Right lobe of liver (tissue), 6 donors: Measurements from ENCODE around the gene KRT36. TPM values are rescaled to one million over a fixed set of nuclear protein-coding genes. Genes with fewer than 3 reads are reported as not detected.

Experiments used
- ATAC-seq, 4 donors: fragments of 200-7000 bp; cut with Tn5 transposase; one replicate each; pipeline ENCODE4 v1.9.1; 2020; ENCODE audit warnings: mild to moderate bottlenecking in 4 of 4, moderate library complexity in 4 of 4
- DNase-seq, 3 donors: peaks; one replicate each; pipeline ENCODE4 v3.0.0-alpha.2; 2020
- H3K27ac ChIP-seq, 3 donors: fragments of 200-600 bp; one replicate each; pipeline ENCODE4 v1.8.0; 2022
- H3K27me3 ChIP-seq, 2 donors: fragments of 200-600 bp; one replicate each; pipeline ENCODE4 v1.8.0; 2022
- H3K36me3 ChIP-seq, 4 donors: fragments of 200-600 bp; sonication (generic) in 1 of 4; one replicate each; pipeline versions ENCODE4 v1.5.1 to v1.8.0; 2017 to 2022; ENCODE audit warnings: control low read depth in 1 of 4
- H3K4me1 ChIP-seq, 4 donors: fragments of 200-600 bp; sonication (generic) in 1 of 4; one replicate each; pipeline versions ENCODE4 v1.5.1 to v1.8.0; 2017 to 2022; ENCODE audit warnings: control low read depth in 1 of 4
- H3K4me3 ChIP-seq, 3 donors: fragments of 200-600 bp; one replicate each; pipeline ENCODE4 v1.8.0; 2022
- H3K9me3 ChIP-seq, 4 donors: fragments of 200-600 bp; sonication (generic) in 1 of 4; one replicate each; pipeline versions ENCODE4 v1.5.1 to v1.8.0; 2017 to 2022; ENCODE audit warnings: control low read depth in 1 of 4
- CTCF ChIP-seq, 4 donors: fragments of 200-600 bp in 3 of 4; fragments of 450-650 bp in 1 of 4; IDR thresholded peaks; one replicate each; pipeline versions ENCODE4 v1.5.1 to v1.8.0; 2016 to 2022; ENCODE audit warnings: antibody characterized with exemption in 4 of 4, mild to moderate bottlenecking in 2 of 4
- POLR2A ChIP-seq: fragments of 450-650 bp; IDR thresholded peaks from one replicate; pipeline ENCODE4 v1.6.1; 2017; ENCODE audit warnings: antibody characterized with exemption, mild to moderate bottlenecking
- WGBS: methylation state at CpG from one replicate; pipeline ENCODE4 v1.1.6; 2018; ENCODE audit warnings: low coverage, low lambda C conversion rate; ENCODE audit not compliant: insufficient coverage; ENCODE audit errors: missing lambda C conversion rate; 5-methylcytosine and 5-hydroxymethylcytosine counted together
- intact Hi-C, 2 donors: fragments of 100-400 bp; cut with DNase I; formaldehyde crosslinking; loops; one replicate each; pipeline versions ENCODE4 v1.11.2 to v1.14.1; 2022
- long read RNA-seq: library from polyadenylated mRNA; unstranded; transcript quantifications from one replicate; pipeline ENCODE4 v2.0.0, GENCODE V29; 2019
- total RNA-seq, 6 experiments: library from RNA; depleted of rRNA in 2 of 6; stranded (reverse); fragments of >200 nt in 2 of 6; fragmentation: NEBNext Ultra II Directional in 3 of 6; extraction: Animal tissue kit (Norgen Biotek cat#: 25700) in 3 of 6; gene quantifications; one replicate each; pipeline versions ENCODE4 v1.1.0 to v1.2.4, GENCODE V29; 2016 to 2023
- donor health status: DM: no; HTN: yes; CAD: no.
- donor health status: DM: no; HTN: no; CAD: no.
- donor health status: DM: no; HTN: no; CAD: no.
- donor health status: DM: no; HTN: yes; CAD: no.
- donor health status: DM: no; HTN: yes; CAD: no.

Gene KRT36
- not detected for total RNA-seq
- long read RNA-seq, result 0 reads

- no peak for ATAC-seq
Measured at GRCh38 chr17:41489531-41489930, at the start of gene KRT36. Gene KRT36 (minus strand): TSS chr17:41489910. CDS start chr17:41489864, 46 bp downstream.

GRCh38 chr17:41539071-41539492 lies 49.4 kb upstream of the KRT36 start:
- Histone ChIP-seq H3K27ac (no peak overlapping the region), H3K9me3 (no peaks in the 10 kb centered on the region), H3K4me1 (no peaks in the 10 kb centered on the region), H3K27me3 (no peaks in the 10 kb centered on the region), H3K36me3 (no peaks in the 10 kb centered on the region), H3K4me3 (no peak overlapping the region)
- intact Hi-C loops, result no loop called here
- ATAC-seq (no peak), DNase-seq (no peak)
- TF ChIP-seq POLR2A, result no peak
- no peak for TF ChIP-seq CTCF (IDR thresholded peaks at IDR 0.05)
- 80% methylated on average over 1 of the region's 5 CpGs for WGBS

More at GRCh38 chr17:41489531-41489930, at the start of gene KRT36:
- no peaks in the 10 kb centered on the region for H3K27me3 ChIP-seq
- no peak within 1 kb of the TSS for H3K27ac ChIP-seq
- no peak within 1 kb of the TSS for H3K4me3 ChIP-seq
- TF ChIP-seq CTCF (IDR thresholded peaks at IDR 0.05), result no peak
- no peak for TF ChIP-seq POLR2A
- no peaks in the 10 kb centered on the region for H3K36me3 ChIP-seq
- DNase-seq, result no peak
- H3K9me3 ChIP-seq, result no peaks in the 10 kb centered on the region
- no CpG with 5 or more reads among the region's 12 CpGs for WGBS
- intact Hi-C loops, result no loop called here
- H3K4me1 ChIP-seq, result no peaks in the 10 kb centered on the region

- ATAC-seq (no peak), DNase-seq (no peak)
- no peak overlapping the region for H3K4me3 ChIP-seq
- no peak overlapping the region for H3K27ac ChIP-seq
- intact Hi-C loops, result no loop called here
- H3K27me3 ChIP-seq, result no peaks in the 10 kb centered on the region
- no peaks in the 10 kb centered on the region for H3K9me3 ChIP-seq
- H3K36me3 ChIP-seq, result no peaks in the 10 kb centered on the region
- no peaks in the 10 kb centered on the region for H3K4me1 ChIP-seq
- TF ChIP-seq POLR2A (no peak), CTCF (IDR thresholded peaks at IDR 0.05) (no peak)
- 63% methylated on average over 3 of the region's 5 CpGs for WGBS
Measured at GRCh38 chr17:41538565-41538991, 48.9 kb upstream of the KRT36 start.

GRCh38 chr17:41537990-41538389 lies 48.3 kb upstream of the KRT36 start:
- no peaks in the 10 kb centered on the region for H3K9me3 ChIP-seq
- no CpG with 5 or more reads among the region's 9 CpGs for WGBS
- H3K27me3 ChIP-seq, result no peaks in the 10 kb centered on the region
- no peaks in the 10 kb centered on the region for H3K36me3 ChIP-seq
- intact Hi-C loops, result no loop called here
- H3K4me3 ChIP-seq, result no peak overlapping the region
- no peak overlapping the region for H3K27ac ChIP-seq
- H3K4me1 ChIP-seq, result no peaks in the 10 kb centered on the region
- ATAC-seq, result no peak
- DNase-seq, result no peak
- TF ChIP-seq POLR2A, result no peak
- no peak for TF ChIP-seq CTCF (IDR thresholded peaks at IDR 0.05)

GRCh38 chr17:41537614-41537954 lies 47.9 kb upstream of the KRT36 start:
- H3K9me3 ChIP-seq, result no peaks in the 10 kb centered on the region
- H3K36me3 ChIP-seq, result no peaks in the 10 kb centered on the region
- H3K4me3 ChIP-seq, result no peak overlapping the region
- ATAC-seq, result no peak
- TF ChIP-seq CTCF (IDR thresholded peaks at IDR 0.05), result no peak
- TF ChIP-seq POLR2A, result no peak
- intact Hi-C loops, result no loop called here
- no peaks in the 10 kb centered on the region for H3K4me1 ChIP-seq
- H3K27ac ChIP-seq, result no peak overlapping the region
- no peak for DNase-seq
- H3K27me3 ChIP-seq, result no peaks in the 10 kb centered on the region
- 53% methylated on average over 3 of the region's 7 CpGs for WGBS
